ENCODE measurements around the gene LUZP1.
"Not testable (repeated sequence)": the region's sequence is repeated elsewhere in the genome, so short reads cannot be mapped to it uniquely, and the experiment has no call there.

LUZP1 gene
- 71.9 to 114 (median 96.6) reads per million in 4 experiments for total RNA-seq

DNA sequence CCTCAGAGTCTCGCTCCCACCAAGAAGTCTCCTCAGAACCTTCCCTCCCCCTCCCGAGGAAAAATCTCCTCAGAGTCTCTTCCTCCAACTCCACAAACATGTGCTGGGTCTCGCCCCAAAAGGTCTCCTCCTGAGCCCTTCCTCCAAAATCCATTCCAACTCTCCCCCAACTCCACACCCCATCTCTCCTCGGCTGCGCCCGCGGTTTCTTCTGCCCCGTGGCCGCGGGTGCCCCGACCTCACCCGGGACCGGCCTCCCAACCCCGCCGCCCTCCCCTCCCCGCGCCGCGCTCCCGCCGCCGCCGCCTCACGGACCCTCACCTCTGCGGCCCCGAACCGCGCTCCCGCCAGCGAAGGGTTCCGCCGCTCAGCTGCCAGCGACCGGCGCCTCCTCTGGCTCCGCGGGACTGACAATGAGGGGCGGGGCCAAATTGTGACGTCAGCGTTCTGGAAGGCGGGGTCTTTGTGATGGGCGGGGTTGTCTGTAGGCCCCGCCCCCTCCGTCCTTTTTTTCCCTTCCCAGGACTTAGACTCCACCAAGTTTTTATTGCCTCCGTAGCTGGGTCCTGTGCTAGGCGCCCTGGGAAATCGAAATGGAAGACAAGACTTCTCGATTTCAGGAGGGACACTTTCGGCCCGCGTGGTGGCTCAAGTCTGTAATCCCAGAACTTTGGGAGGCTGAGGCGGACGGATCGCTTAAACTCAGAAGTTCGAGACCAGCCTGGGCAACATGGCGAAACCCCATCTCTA lies at the start of gene LUZP1:
TSS of gene LUZP1 (minus strand) at position 412 of the 750 bp plus-strand sequence.
- DNase-seq = peak; percentile 88

DNA sequence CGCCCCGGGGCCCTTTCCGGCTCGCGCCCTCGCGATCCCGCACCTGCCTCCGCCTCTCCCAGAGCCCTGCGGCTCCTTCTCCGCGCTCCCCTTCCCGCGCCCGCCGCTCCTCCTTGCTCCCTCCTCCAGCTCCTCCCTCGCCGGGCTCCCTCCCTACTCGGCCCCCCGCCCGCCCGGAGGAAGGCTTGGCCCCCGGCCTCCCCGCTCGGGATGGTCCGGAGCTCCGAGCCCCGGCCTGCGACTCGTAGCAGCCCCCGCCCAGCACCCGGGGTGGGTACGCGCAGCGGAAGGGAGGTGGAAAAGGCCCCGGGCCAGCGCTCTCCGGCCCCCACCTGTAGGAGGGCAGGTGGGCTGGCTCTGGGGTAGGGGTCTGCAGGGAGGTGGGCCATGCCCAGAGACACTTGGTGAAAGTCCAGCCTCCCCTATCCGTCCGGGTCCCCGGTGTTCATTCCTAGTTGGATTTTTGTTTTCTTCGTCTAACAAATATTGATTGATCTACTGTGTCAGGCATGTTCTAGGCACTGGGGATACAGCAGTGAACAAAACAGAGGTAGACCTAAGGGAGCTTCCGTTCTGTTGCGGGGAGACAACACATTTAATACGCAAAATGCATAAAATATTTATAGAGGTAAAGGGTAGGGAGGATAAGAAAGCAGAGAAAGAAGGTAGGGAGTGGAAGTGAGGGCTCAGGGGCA lies 48.9 kb upstream of the LUZP1 start, which contains the start of gene HTR1D:
TSS of gene HTR1D (minus strand) at position 82 of the 695 bp plus-strand sequence. CDS start 23,283 bp downstream, outside the sequence.
- DNase-seq = no peak

DNA sequence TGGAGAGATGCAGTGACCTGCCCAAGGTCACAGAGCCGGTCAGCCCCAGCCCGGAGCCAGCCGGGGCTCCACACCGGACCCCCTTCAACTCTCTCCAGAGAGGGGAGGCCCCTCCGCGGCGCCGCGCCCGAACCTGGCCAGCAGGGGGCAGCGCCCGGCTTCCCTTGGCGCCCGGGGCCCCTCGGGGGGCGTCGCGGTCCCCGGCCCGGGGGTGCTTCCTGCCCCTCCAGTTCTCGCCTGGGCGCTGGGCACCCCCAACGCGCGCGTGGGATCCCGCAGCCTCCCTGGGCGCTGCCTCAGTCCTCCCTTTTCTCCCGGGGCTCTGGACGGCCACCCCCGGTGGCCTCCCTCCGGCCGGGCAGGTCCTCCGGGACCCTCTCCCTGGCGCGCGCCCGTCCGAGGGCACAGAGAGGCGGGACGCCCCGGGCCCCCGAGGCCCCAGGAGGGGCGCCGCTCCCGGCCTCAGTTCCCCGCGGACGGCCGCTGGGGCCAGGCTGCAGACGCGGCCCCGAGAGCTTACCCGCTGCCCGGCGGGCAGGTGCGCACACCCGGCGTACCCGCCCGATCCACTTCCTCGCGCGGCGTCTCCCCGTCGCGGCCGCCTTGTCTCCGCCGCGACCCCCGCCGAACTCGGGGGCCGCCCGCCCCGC lies 48.2 kb upstream of the LUZP1 start:
- DNase-seq = peak; percentile 14

DNA sequence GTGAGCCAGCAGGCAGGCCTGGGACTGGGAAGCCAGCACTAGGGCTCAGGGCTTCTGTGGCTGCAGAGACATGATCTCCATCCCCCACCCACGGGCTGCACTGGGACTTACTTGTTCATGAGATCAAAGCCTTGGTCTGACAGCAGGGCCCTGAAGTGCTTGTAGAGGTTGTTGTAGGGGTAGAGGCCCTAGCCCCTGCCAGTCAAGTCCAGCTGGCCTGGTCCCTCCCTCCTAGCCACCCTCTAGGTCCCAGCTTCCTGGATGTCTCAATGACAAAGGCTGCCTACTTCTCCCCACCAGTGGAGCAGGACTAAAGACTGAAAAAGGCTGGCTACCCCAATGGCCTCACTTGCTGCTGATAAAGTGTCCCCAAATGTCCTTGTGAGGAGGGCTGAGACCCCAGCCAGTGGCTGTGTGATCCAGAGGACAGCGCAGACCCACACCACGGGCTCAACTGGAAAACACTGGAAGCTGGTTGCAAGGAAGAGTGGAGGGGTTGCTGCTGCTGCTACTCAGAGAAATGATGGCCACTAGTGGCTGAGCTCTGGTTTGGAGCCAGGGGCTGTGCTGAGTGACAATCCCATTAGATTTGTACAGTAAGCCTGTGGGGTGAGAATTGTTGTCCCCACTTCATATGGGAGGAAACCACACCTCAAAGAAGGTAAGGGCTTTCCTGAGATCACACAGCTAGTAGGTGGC lies 47.2 kb upstream of the LUZP1 start:
- no peak for DNase-seq

DNA sequence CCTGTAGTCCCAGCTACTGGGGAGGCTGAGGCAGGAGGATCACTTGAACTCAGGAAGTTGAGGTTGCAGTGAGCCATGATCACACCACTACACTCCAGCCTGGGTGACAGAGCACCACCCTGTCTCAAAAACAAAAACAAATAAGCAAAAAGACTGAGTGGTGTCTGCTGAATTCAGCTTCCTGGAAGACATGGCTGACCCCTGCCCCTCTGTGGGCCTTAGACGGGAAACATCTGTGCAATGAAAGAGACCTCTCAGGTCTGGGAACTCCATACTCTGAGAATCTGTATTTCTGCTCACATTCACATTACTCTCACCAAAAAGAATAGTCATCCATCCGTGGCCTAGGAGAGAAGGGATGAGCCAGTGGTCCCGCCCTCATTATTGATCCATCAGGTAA lies 46.6 kb upstream of the LUZP1 start:
- DNase-seq = no peak

DNA sequence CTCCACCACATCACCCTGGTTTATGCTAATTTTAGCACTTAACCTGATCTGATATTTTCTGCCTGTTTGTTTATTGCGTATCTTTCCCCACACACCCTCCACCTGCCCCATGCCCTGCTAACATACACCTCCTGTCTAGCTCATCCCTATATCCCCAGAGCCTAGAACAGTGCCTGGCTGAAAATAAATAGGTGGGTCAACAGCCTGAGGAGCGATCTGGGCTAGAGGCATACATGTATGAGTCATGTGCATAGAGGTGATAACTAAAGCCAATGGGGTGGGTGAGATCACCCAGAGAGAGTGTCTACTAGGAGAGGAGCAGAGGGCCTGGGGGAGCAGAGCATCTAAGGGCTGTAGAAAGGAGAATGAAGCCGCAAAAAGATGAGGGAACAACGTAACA lies 46.0 kb upstream of the LUZP1 start:
- DNase-seq = no peak

DNA sequence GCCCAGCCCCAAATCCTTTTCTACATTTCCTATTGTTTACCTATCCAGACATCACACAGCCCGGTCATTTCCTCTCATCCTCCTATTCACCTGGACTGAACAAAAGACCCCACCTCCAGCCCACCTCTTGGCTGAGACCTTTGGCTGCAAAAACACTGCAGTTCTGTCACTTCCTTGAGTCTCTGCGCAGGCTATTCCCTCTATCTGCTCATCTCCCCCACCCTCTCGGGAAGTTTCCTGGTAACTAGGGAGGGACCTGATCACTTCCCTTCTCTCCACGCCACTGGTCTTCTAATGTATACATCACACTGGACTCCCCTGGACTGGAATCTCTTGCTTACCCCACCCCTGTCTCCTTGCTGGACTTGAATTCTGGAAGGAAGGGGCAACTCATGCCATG lies 43.3 kb upstream of the LUZP1 start:
- no peak for DNase-seq

DNA sequence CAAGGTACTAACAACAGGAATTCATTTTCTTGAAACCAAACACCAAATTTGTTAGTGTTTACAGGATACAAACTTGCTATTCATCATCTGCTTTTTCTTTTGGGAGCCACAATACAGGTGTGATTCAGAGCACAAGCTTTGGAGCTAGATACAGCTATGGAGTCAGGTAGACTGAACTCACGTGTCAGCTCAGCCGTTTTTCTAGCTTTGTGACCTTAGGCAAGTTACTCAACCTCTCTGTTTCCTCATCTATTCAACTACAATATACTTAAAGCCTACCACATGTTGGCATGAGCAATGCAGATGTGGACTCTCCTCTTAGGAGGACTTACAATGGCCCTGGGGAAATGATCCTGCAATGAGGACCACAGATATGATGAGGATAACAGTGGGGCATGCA lies 42.3 kb upstream of the LUZP1 start:
- DNase-seq = no peak

DNA sequence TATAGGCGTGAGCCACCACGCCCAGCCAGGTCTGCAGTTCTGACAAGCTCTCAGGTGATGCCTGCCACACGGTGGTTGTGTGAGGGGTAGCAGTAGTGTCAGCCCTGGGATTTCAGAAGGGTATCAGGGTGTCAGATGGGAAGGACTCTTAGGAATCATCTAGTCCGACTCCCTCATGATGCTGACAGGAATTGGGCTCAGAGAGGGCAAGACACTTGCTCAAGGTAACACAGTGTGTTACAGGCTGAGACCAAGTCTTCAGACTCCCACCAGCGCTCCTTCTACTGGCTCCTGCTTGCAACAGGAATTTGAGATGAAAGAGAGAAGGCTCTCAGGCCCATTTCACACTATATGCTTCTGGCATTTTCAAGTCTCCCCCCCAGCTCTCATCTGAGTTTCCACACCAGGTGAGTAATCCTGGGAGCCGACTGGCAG lies 41.7 kb upstream of the LUZP1 start:
- no peak for DNase-seq

DNA sequence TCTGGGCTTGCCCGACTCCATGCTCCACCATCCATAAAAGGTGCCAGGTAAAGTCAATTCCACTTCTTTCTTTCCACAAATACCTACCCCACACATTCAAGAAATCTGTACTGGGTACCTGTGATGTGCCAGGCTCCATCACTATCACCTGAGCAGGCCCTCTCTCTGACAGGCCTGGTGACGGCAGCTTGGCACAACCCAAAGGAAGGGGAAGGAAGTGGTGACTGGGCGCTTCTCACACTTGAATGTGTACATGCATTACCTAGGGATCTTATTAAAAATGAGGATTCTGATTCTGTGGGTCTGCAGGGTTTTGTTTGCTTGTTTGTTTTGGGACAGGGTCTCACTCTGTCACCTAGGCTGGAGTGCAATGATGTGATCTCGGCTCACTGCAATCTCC lies 41.1 kb upstream of the LUZP1 start:
- DNase-seq = no peak

DNA sequence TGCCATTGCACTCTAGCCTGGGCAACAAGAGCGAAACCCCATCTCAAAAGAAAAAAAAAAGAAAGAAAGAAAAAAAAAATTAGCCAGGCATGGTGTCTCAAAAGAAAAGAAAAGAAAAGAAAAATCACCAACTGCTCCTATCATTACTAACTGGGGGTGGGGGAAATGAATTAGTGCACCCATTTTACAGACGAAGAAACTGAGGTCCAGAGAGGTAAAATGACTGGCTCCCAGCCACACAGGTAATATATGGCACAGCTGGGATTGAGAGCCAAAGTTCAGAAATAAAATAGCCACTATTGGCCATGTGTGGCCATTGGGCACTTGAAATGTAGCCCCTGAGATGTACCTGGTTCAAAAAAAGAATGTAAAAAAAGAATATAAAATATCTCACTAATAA lies 39.9 kb upstream of the LUZP1 start:
- DNase-seq = no peak

DNA sequence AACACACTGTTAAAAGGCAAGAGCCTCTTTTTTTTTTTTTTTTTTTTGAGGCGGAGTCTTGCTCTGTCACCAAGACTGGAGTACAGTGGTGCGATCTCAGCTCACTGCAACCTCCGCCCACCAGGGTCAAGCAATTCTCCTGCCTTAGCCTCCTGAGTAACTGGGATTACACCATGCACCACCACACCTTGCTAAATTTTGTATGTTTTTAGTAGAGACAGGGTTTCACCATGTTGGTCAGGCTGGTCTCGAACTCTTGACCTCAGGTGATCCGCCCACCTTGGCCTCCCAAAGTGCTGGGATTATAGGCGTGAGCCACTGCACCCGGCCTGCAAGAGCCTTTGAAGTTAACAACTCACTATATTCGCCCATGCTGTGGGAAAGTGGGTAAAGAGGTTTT lies 39.1 kb upstream of the LUZP1 start:
- not testable (repeated sequence) for DNase-seq

DNA sequence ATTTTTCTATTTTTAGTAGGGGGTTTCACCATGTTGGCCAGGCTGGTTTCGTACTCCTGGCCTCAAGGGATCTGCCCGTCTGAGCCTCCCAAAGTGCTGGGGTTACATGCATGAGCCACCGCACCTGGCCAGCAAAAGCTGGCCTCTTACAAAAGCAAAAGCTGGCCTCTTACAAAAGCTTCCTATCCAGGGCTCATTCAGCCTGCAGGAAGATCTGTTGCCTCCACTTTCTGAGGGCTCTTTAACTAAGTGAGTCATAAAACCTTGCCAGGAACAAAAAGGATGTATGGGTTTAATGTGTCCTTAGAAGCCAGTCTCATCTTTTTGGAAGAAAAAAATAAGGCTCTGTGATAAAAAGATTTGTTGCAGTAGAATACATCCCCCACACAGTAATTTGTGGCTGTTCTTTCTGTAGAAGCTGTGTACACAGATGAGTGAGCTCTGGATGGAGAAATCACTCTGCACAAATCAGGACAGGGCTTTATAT lies 33.6 kb upstream of the LUZP1 start:
- no peak for DNase-seq

DNA sequence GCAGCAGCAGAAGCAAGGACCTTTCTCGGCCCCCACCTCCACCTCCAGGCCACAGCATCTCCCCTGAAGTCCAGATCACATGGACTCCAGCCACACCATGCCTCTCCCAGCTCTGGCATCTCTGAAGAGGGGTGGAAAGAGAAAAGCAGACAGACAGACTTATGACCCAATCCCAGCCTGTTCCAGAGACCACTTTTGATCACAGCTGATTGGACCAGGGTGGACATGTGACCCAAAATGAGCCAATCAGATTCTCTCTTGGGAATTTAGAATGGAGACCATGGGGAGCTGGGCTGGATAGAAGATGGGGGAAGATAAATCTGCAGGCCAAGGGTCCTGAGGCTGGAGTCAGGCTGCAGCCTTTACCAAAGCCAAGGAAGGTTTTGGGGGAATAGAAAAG lies 32.2 kb upstream of the LUZP1 start:
- DNase-seq = no peak

DNA sequence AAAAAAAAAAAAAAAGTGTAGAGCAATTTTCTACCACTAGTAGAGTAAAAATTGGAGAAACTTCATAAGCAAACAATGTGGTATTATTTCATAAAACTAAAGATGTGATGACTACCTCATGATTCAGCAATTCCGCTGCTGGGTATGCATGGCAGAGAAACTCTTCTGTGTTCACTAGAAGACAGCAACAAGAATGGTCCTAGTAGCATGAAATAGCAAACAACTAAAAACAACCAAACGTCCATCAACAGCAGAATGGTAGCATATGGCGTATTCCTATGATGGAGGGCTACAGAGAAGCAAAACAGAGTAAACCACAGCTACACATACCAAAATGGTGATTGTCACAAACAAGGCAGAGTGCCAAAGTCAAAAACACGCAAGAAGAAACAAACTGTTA lies 29.7 kb upstream of the LUZP1 start:
- DNase-seq = no peak

DNA sequence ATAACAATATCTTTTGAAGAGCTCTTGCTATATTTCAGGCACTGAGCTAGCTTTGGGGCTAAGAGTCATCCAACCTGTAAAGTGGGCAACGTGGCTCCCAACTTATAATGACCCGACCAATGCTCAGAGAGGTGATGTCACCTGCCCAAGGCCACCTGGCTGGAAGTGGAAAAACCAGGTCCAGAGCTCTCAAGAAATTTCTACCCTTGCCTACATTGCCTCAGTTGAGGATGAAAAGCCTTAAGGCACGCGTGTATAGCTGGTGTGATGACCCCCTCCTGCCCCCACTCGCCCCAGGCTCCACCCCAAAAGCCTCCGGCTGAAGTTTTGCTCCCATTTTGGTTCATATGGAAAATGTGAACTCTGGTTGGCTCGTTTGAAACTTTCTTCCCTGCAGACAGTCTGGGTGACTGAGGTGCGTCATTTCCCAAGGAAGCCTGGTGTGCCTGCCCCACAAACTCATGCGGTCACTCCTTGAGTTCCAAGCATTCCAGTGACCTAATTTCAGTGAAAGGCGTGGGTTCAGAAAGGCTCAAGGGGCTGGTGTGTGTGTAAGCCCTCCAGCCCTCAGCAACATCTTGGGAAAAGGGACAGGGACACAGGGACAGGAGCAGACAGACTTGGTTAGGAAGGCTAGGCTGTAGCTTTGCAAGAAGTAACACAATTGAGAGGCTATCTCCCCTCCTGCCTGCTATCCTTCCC lies 28.1 kb upstream of the LUZP1 start:
- DNase-seq = no peak

DNA sequence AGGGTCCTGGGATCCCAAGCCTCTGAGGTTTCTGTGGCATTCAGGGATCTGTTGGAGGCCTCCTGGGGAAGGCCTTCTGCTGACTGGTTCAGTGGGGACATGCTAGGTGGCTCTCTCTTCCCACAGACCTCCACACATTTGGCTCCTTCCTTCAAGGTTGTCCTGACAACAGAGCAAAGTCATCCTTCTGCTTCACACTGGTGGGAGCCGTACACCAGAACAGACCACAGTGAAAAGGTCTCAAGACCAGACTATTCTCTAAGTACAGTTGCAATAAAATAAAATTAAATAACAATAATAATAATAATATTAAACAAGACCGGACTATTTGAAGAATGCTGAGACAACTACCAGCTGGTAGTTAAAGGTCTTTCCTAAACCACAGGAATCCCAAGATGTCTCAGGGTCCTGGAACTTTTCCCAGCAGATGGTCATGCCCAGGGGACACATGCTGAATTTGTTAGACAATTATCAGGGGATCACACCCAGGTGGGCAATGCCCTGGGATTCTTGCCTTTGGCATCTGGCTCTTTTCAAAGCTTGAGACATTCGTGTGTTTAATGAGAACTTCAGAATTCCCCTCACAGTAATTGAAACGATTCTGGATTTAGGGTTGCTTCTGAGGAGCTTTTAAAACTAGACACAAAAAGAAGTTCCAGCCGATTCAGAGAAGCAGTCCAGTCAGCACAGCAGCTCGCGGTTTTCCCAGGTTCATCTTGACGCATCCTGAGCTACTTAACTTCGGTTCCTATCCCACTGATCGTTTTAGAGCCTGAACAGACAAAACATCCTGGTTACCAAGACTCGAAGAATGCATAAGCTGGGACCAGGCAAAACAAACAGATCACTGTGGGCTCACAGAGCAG lies 25.7 kb upstream of the LUZP1 start:
- no peak for DNase-seq

DNA sequence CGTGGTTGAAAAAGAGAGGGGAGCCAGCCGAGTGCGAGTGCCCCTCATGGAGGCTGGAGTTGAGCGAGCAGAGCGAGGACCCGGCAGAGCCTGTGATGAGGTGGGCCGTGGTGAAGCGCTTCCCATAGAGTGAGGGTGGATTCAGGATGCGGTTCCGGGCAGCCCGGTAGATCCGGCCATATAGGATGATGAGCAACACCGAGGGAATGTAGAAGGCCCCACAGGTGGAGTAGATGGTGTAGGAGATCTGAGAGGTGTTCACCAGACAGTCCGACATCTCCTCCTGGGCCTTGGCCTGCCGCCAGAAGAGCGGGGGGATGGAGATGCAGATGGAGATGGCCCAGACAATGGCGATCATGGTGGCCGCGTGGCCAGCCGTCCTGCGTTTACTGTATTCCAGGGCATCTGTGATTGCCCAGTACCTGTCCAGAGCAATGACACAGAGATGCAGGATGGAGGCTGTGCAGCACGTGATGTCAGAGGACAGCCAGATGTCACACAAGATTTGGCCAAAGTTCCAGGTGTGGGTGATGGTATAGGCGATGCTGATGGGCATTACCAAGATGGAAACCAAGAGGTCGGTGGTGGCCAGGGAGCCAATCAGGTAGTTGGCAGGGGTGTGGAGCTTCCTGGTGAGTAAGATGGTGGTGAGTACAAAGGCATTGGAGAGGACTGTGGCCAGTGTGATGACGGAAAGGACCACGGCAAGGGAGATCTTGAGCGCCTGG lies 24.9 kb upstream of the LUZP1 start:
- DNase-seq = no peak

DNA sequence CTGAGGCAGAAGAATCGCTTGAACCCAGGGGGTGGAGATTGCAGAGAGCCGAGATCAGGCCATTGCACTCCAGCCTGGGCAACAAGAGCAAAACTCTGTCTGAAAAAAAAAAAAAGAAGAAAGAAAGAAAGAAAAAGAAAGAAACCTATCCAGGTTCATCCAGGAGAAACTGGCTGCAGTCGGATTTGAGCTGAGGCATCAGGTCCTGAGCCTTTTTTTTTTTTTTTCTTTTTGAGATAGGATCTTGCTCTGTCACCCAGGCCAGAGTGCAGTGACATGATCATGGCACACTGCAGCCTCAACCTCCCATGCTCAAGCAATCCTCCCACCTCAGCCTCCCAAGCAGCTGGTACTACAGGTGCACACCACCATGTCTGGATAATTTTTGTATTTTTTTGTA lies 22.5 kb upstream of the LUZP1 start:
- DNase-seq = no peak

DNA sequence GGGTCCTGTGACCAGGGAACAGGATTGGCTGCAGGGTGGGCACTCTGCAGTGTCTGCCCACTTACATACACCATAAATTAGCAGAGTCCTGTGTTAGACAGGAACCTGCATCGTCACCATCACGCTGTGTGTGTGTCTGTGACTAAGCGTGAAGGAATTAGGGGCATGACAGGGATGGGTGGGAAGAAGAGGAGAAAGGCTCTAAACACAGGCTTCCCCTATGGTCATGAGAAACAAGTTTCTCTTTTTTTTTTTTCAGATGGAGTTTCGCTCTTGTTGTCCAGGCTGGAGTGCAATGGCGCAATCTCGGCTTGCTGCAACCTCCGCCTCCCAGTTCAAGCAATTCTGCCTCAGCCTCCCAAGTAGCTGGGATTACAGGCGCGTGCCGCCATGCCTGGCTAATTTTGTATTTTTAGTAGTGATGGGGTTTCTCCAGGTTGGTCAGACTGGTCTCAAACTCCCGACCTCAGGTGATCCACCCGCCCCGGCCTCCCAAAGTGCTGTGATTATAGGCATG lies 20.3 kb upstream of the LUZP1 start:
- DNase-seq = not testable (repeated sequence)

Data from effector CD8-positive, alpha-beta T cell (primary cell).